Glutamatergic neuron (in vitro differentiated cells): ENCODE measurements around the gene SGTA. TPM values are rescaled to one million over a fixed set of nuclear protein-coding genes. Genes with fewer than 3 reads are reported as not detected.

Experiments
- DNase-seq: peaks from one replicate; pipeline ENCODE4 v3.0.0; 2022
- H3K27ac Mint-ChIP-seq: one replicate; pipeline ENCODE4 v1.8.0; 2020; ENCODE audit warnings: mild to moderate bottlenecking, mixed read lengths, inconsistent platforms; ENCODE audit not compliant: unreplicated experiment
- H3K27me3 Mint-ChIP-seq: one replicate; pipeline ENCODE4 v1.8.0; 2020; ENCODE audit warnings: mild to moderate bottlenecking, moderate library complexity, mixed read lengths, inconsistent platforms; ENCODE audit not compliant: unreplicated experiment
- H3K36me3 Mint-ChIP-seq: one replicate; pipeline ENCODE4 v1.8.0; 2020; ENCODE audit warnings: mild to moderate bottlenecking, mixed read lengths, inconsistent platforms; ENCODE audit not compliant: unreplicated experiment
- H3K4me1 Mint-ChIP-seq: one replicate; pipeline ENCODE4 v1.8.0; 2020; ENCODE audit warnings: mild to moderate bottlenecking, low read depth, mixed read lengths, inconsistent platforms; ENCODE audit not compliant: unreplicated experiment
- H3K4me3 Mint-ChIP-seq: one replicate; pipeline ENCODE4 v1.8.0; 2020; ENCODE audit warnings: mild to moderate bottlenecking, mixed read lengths, inconsistent platforms; ENCODE audit not compliant: unreplicated experiment
- H3K9me3 Mint-ChIP-seq: one replicate; pipeline ENCODE4 v1.8.0; 2020; ENCODE audit warnings: mild to moderate bottlenecking, moderate library complexity, mixed read lengths, inconsistent platforms; ENCODE audit not compliant: unreplicated experiment
- total RNA-seq: library from RNA; stranded (reverse); fragmentation: NEBNext Ultra II Directional; extraction: Animal tissue kit (Norgen Biotek cat#: 25700); gene quantifications from one replicate; pipeline ENCODE4 v1.2.1, GENCODE V29; 2021; ENCODE audit not compliant: unreplicated experiment
- TF ChIP-seq, protein P1 (sequence below): fragments of 200-600 bp; sonication (generic); IDR thresholded peaks from one replicate; pipeline ENCODE4 v1.5.0; 2021; ENCODE audit not compliant: partially characterized antibody, unreplicated experiment

The SGTA gene
- total RNA-seq, 1 donor from 2014 or later: 90.6 TPM

- no peak overlapping the region for H3K4me3 Mint-ChIP-seq
- DNase-seq: no peak
- H3K27ac Mint-ChIP-seq: no peak overlapping the region
- no peaks in the 10 kb centered on the region for H3K27me3 Mint-ChIP-seq
- H3K4me1 Mint-ChIP-seq: no peaks in the 10 kb centered on the region
- H3K9me3 Mint-ChIP-seq: no peaks in the 10 kb centered on the region
- peaks cover 5% of the 10 kb centered on the region for H3K36me3 Mint-ChIP-seq
- TF ChIP-seq, protein P1, sequence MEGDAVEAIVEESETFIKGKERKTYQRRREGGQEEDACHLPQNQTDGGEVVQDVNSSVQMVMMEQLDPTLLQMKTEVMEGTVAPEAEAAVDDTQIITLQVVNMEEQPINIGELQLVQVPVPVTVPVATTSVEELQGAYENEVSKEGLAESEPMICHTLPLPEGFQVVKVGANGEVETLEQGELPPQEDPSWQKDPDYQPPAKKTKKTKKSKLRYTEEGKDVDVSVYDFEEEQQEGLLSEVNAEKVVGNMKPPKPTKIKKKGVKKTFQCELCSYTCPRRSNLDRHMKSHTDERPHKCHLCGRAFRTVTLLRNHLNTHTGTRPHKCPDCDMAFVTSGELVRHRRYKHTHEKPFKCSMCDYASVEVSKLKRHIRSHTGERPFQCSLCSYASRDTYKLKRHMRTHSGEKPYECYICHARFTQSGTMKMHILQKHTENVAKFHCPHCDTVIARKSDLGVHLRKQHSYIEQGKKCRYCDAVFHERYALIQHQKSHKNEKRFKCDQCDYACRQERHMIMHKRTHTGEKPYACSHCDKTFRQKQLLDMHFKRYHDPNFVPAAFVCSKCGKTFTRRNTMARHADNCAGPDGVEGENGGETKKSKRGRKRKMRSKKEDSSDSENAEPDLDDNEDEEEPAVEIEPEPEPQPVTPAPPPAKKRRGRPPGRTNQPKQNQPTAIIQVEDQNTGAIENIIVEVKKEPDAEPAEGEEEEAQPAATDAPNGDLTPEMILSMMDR: no peak
Observed at GRCh38 chr19:2812414-2813234, 29.6 kb upstream of the SGTA start.

DNA sequence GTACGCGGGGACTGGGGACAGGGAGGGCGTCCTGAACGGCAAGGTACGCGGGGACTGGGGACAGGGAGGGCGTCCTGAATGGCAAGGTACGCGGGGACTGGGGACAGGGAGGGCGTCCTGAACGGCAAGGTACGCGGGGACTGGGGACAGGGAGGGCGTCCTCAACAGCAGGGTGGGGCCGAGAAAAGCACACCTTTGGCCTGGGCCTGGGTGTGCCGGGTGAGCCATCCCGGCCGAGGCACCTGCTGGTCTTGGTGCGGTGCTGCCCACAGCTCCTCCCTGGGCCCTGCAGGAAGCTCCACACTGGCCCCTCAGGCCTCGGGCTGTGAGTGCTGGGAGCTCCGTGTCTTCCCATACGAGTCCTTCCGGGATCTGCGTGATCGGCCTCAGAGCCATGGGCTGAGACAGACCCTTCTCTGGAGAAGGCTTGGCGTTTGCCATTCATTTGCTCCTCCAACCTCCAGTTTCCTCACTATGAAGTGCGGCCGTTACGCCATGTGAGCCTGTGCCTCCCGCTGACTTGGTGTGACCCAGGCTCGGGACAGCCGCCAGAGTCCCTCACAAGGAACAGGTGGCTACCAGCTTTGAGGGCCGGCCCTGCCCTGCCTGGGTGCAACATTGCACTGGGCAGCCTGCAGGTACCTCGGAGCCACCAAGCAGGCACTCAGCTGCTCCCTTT, 28.8 kb upstream of the SGTA start:
- Mint-ChIP-seq H3K4me3 (no peak overlapping the region), H3K4me1 (no peaks in the 10 kb centered on the region), H3K27ac (no peak overlapping the region), H3K27me3 (no peaks in the 10 kb centered on the region), H3K36me3 (peaks cover 5% of the 10 kb centered on the region), H3K9me3 (no peaks in the 10 kb centered on the region)
- TF ChIP-seq, protein P1: no peak
- no peak for DNase-seq

GRCh38 chr19:2811221-2811722, 28.2 kb upstream of the SGTA start:
- DNase-seq: no peak
- Mint-ChIP-seq H3K4me3 (no peak overlapping the region), H3K27me3 (no peaks in the 10 kb centered on the region), H3K27ac (no peak overlapping the region), H3K36me3 (peaks cover 5% of the 10 kb centered on the region), H3K4me1 (no peaks in the 10 kb centered on the region), H3K9me3 (no peaks in the 10 kb centered on the region)
- TF ChIP-seq, protein P1: no peak

DNA sequence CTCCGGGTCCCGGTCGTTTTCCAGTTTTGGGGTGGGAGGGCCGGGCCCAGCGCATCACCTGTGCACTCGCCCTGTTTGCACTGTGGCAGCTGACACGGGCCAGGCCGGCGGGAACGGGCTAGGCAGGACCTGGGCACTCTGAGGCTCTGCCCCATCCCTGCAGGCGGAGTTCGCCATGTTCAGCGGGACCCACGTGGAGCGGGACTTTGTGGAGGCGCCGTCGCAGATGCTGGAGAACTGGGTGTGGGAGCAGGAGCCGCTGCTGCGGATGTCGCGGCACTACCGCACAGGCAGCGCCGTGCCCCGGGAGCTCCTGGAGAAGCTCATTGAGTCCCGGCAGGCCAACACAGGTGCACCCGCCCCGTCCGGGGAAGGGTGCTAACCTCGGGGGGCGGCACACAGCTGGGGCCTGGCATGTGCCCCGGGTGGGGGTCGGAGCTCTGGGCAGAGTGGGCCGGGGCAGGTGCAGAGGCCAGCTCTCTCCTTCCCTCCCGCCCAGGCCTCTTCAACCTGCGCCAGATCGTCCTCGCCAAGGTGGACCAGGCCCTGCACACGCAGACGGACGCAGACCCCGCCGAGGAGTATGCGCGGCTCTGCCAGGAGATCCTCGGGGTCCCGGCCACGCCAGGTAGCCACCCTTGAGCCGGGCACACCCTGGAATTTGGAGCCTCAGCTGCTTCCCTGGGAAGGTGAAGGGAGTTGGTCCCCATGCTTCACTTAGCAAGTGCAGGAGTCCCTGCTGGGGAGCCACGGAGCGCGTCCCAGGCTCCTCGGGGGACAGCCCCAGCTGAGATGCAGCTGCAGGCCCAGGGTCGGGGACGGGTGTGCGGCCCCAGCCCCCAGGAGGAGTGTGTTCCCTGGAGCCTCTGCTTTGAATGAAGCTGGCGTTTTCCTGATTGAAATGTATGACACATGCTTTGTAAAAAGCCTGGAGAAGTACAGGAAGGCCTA, 27.3 kb upstream of the SGTA start:
- TF ChIP-seq, protein P1: no peak
- Mint-ChIP-seq H3K27ac (no peak overlapping the region), H3K4me3 (no peak overlapping the region), H3K4me1 (no peaks in the 10 kb centered on the region), H3K9me3 (no peaks in the 10 kb centered on the region), H3K36me3 (peaks cover 5% of the 10 kb centered on the region), H3K27me3 (no peaks in the 10 kb centered on the region)
- DNase-seq: no peak
